ENCODE measurements around the gene SOX1. TPM values are rescaled to one million over a fixed set of nuclear protein-coding genes. Genes with fewer than 3 reads are reported as not detected.

The SOX1 gene
- total and polyA plus RNA-seq, 2 donors (not counting 3 experiments of a cell fraction or from before 2014, with no cell fraction given): not detected

DNA sequence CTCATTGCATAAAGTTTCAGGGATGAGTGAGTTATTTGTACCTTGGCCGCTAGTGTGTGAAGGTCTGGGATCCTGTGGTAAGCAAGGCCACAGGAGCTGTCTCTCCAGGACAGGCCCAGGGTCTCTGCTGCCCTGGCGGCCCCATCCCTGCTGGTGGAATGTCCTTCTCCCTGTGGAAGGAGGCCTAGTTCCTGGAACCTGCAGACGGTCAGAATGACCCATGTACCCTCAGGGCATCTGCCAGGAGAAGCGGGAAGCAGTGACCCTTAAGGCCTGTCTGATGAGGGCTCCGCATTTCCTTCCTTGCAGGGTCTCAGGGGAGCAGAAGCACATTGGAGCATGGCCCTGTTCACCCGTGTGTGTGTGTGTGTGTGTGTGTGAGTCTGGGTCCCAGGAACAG is 32.1 kb upstream of the SOX1 start:
- FAIRE-seq: no peak

DNA sequence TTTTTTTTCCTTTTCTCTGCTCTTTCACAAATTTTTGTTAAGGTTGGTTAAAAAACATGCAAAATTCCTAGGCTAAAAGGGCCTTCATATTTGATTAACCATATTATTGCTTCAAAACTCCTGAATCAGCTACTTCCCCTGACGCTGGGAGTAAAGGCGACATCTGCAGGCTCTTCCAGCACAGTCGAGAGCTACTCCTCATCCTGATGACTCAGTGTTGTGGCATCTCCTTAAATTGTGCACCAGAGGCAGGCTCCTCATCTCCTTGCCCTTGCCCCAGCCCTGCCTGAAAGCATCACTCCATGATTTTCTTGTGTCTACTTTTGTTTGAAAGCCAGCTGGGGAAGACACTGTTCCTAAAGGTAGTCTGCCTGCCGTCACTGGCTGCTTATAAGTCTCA is 24.5 kb upstream of the SOX1 start:
- Histone ChIP-seq H3K27ac (ENCODE audit: insufficient read depth, low read depth, low read length) (no peak overlapping the region), H3K79me2 (ENCODE audit: control insufficient read depth, insufficient read depth, low read length) (no peaks in the 10 kb centered on the region), H3K36me3 (ENCODE audit: control insufficient read depth in 2 of 2, extremely low read depth in 1 of 2, insufficient read depth in 2 of 2, low read length in 2 of 2) (no peaks in the 10 kb centered on the region), H3K9ac (replicated peaks; ENCODE audit: extremely low read depth, insufficient read depth, low read length) (no peak overlapping the region), H3K9me3 (replicated peaks; ENCODE audit: control insufficient read depth, insufficient read depth, low read length) (peaks cover 2% of the 10 kb centered on the region), H3K27me3 (ENCODE audit: control insufficient read depth in 2 of 2, insufficient read depth in 2 of 2, low read length in 2 of 2) (no peaks in the 10 kb centered on the region), H3K4me3 (replicated peaks in 1 of 3; ENCODE audit: insufficient read depth in 1 of 3, low read depth in 1 of 3, low read length in 3 of 3) (no peak overlapping the region), H4K20me1 (replicated peaks; ENCODE audit: control insufficient read depth, extremely low read depth, insufficient read depth, low read length) (no peaks in the 10 kb centered on the region), H2AFZ (ENCODE audit: low read depth, low read length) (no peak overlapping the region), H3K4me1 (ENCODE audit: control insufficient read depth, extremely low read depth, insufficient read depth, low read length) (no peaks in the 10 kb centered on the region), H3K9me1 (replicated peaks; ENCODE audit: control insufficient read depth, extremely low read depth, insufficient read depth, low read length) (no peaks in the 10 kb centered on the region), H3K4me2 (ENCODE audit: insufficient read depth, low read length) (no peak overlapping the region)
- dilution Hi-C loops (cut with MboI; ENCODE audit: extremely low pct_ligation_motif_present, low sequenced_read_pairs): no loop called here
- CTCF ChIA-PET: no interaction called here
- intact Hi-C loops (cut with micrococcal nuclease): no loop called here
- TF ChIP-seq, protein P1, sequence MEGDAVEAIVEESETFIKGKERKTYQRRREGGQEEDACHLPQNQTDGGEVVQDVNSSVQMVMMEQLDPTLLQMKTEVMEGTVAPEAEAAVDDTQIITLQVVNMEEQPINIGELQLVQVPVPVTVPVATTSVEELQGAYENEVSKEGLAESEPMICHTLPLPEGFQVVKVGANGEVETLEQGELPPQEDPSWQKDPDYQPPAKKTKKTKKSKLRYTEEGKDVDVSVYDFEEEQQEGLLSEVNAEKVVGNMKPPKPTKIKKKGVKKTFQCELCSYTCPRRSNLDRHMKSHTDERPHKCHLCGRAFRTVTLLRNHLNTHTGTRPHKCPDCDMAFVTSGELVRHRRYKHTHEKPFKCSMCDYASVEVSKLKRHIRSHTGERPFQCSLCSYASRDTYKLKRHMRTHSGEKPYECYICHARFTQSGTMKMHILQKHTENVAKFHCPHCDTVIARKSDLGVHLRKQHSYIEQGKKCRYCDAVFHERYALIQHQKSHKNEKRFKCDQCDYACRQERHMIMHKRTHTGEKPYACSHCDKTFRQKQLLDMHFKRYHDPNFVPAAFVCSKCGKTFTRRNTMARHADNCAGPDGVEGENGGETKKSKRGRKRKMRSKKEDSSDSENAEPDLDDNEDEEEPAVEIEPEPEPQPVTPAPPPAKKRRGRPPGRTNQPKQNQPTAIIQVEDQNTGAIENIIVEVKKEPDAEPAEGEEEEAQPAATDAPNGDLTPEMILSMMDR (IDR thresholded peaks at IDR 0.05; ENCODE audit: extremely low read depth in 1 of 2, insufficient read depth in 1 of 2, low read depth in 1 of 2, low read length in 2 of 2): no peak
- no peak for TF ChIP-seq GATA2 (IDR thresholded peaks at IDR 0.05; ENCODE audit: insufficient read depth, insufficient read length, low read depth, low read length)
- TF ChIP-seq POLR2A (IDR thresholded peaks at IDR 0.05; ENCODE audit: low read depth, low read length): no peak
- no peak for TF ChIP-seq POLR2AphosphoS5 (IDR thresholded peaks at IDR 0.05; ENCODE audit: insufficient read depth, low read depth, low read length)
- TF ChIP-seq JUN (IDR thresholded peaks at IDR 0.05; ENCODE audit: borderline replicate concordance, insufficient read depth, insufficient read length, low read depth): no peak
- no peak for TF ChIP-seq EZH2 (IDR thresholded peaks at IDR 0.05; ENCODE audit: borderline replicate concordance, low read depth, low read length, severe bottlenecking)
- TF ChIP-seq FOS (IDR thresholded peaks at IDR 0.05; ENCODE audit: borderline replicate concordance, insufficient read depth, low read length): no peak
- TF ChIP-seq MYC (IDR thresholded peaks at IDR 0.05; ENCODE audit: low read depth, low read length): no peak
- TF ChIP-seq, protein P2, sequence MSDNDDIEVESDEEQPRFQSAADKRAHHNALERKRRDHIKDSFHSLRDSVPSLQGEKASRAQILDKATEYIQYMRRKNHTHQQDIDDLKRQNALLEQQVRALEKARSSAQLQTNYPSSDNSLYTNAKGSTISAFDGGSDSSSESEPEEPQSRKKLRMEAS (IDR thresholded peaks at IDR 0.05; ENCODE audit: insufficient read depth, insufficient read length): no peak
- no peak for FAIRE-seq
- no peak for DNase-seq (ENCODE audit: low read depth, low spot score)
- POLR2A ChIA-PET: no interaction called here
- no TSS peak for BruUV-seq (replicated peaks)

More for the DNA sequence above, 32.1 kb upstream of the SOX1 start:
- no peak for DNase-seq (ENCODE audit: low read depth, low spot score)
- BruUV-seq (replicated peaks): no TSS peak
- H3K27me3 ChIP-seq (ENCODE audit: control insufficient read depth in 2 of 2, insufficient read depth in 2 of 2, low read length in 2 of 2): no peaks in the 10 kb centered on the region
- H3K27ac ChIP-seq (ENCODE audit: insufficient read depth, low read depth, low read length): no peak overlapping the region
- no peaks in the 10 kb centered on the region for H3K4me1 ChIP-seq (ENCODE audit: control insufficient read depth, extremely low read depth, insufficient read depth, low read length)
- no peak overlapping the region for H3K9ac ChIP-seq (replicated peaks; ENCODE audit: extremely low read depth, insufficient read depth, low read length)
- ChIA-PET CTCF (no interaction called here), POLR2A (no interaction called here)
- H3K9me3 ChIP-seq (replicated peaks; ENCODE audit: control insufficient read depth, insufficient read depth, low read length): peaks cover 6% of the 10 kb centered on the region
- no peaks in the 10 kb centered on the region for H3K79me2 ChIP-seq (ENCODE audit: control insufficient read depth, insufficient read depth, low read length)
- intact Hi-C loops (cut with micrococcal nuclease): no loop called here
- H3K4me2 ChIP-seq (ENCODE audit: insufficient read depth, low read length): no peak overlapping the region
- H4K20me1 ChIP-seq (replicated peaks; ENCODE audit: control insufficient read depth, extremely low read depth, insufficient read depth, low read length): no peaks in the 10 kb centered on the region
- dilution Hi-C loops (cut with MboI; ENCODE audit: extremely low pct_ligation_motif_present, low sequenced_read_pairs): no loop called here
- no peak for TF ChIP-seq POLR2A (IDR thresholded peaks at IDR 0.05; ENCODE audit: low read depth, low read length)
- no peak for TF ChIP-seq FOS (IDR thresholded peaks at IDR 0.05; ENCODE audit: borderline replicate concordance, insufficient read depth, low read length)
- no peak for TF ChIP-seq MYC (IDR thresholded peaks at IDR 0.05; ENCODE audit: low read depth, low read length)
- no peak for TF ChIP-seq POLR2AphosphoS5 (IDR thresholded peaks at IDR 0.05; ENCODE audit: insufficient read depth, low read depth, low read length)
- H3K9me1 ChIP-seq (replicated peaks; ENCODE audit: control insufficient read depth, extremely low read depth, insufficient read depth, low read length): no peaks in the 10 kb centered on the region
- H3K4me3 ChIP-seq (replicated peaks in 1 of 3; ENCODE audit: insufficient read depth in 1 of 3, low read depth in 1 of 3, low read length in 3 of 3): no peak overlapping the region
- no peak overlapping the region for H2AFZ ChIP-seq (ENCODE audit: low read depth, low read length)
- no peaks in the 10 kb centered on the region for H3K36me3 ChIP-seq (ENCODE audit: control insufficient read depth in 2 of 2, extremely low read depth in 1 of 2, insufficient read depth in 2 of 2, low read length in 2 of 2)
